Measurements from ENCODE around the gene PALLD. TPM values are rescaled to one million over a fixed set of nuclear protein-coding genes. Genes with fewer than 3 reads are reported as not detected.
"Not testable (repeated sequence)": the region's sequence is repeated elsewhere in the genome, so short reads cannot be mapped to it uniquely, and the experiment has no call there.

Gene PALLD
- 100 to 1,000 TPM in 1 of 4 donors, 10 to 100 TPM in 3; 58.5 to 164 (median 84.2) TPM for total RNA-seq

GRCh38 chr4:168496834-168497233, at the start of gene PALLD:
Gene PALLD, plus strand, starts transcription at chr4:168497052.
- DNase-seq (ENCODE audit: low spot score) (no peak), ATAC-seq (ENCODE audit: low FRiP score) (no peak)
- no peak for TF ChIP-seq CTCF (IDR thresholded peaks at IDR 0.05)

- not testable (repeated sequence) for ATAC-seq (ENCODE audit: low FRiP score); DNase-seq (ENCODE audit: low spot score)
Observed at GRCh38 chr4:168449063-168449462, 47.8 kb upstream of the PALLD start.

GRCh38 chr4:168449719-168450452, 47.0 kb upstream of the PALLD start:
- DNase-seq (ENCODE audit: low spot score) (no peak), ATAC-seq (ENCODE audit: low FRiP score) (no peak)
- no peak for TF ChIP-seq CTCF (IDR thresholded peaks at IDR 0.05)

- DNase-seq (ENCODE audit: low spot score) (no peak), ATAC-seq (ENCODE audit: low FRiP score) (no peak)
- no peak for TF ChIP-seq CTCF (IDR thresholded peaks at IDR 0.05)
Observed at GRCh38 chr4:168451331-168451730, 45.5 kb upstream of the PALLD start.

- ATAC-seq (ENCODE audit: low FRiP score): no peak
- no peak for TF ChIP-seq CTCF (IDR thresholded peaks at IDR 0.05)
- no peak for DNase-seq (ENCODE audit: low spot score)
Observed at GRCh38 chr4:168451744-168452390, 45.0 kb upstream of the PALLD start.

GRCh38 chr4:168453146-168453545, 43.7 kb upstream of the PALLD start:
- ATAC-seq (ENCODE audit: low FRiP score): no peak
- no peak for DNase-seq (ENCODE audit: low spot score)
- TF ChIP-seq CTCF (IDR thresholded peaks at IDR 0.05): no peak

GRCh38 chr4:168458256-168458655, 38.6 kb upstream of the PALLD start:
- not testable (repeated sequence) for DNase-seq (ENCODE audit: low spot score); ATAC-seq (ENCODE audit: low FRiP score)

- no peak for TF ChIP-seq CTCF (IDR thresholded peaks at IDR 0.05)
- ATAC-seq (ENCODE audit: low FRiP score) (no peak), DNase-seq (ENCODE audit: low spot score) (no peak)
Observed at GRCh38 chr4:168461821-168462220, 35.0 kb upstream of the PALLD start.
